ENCODE data around the gene OFD1.

Gene OFD1

GRCh38 chrX:13794417-13794816, 59.9 kb downstream of the OFD1 start:
- DNase-seq (ENCODE audit: low read depth): no peak

- no peak for DNase-seq (ENCODE audit: low read depth)
Observed at GRCh38 chrX:13797512-13797911, 63.0 kb downstream of the OFD1 start.

GRCh38 chrX:13798184-13798583, 63.6 kb downstream of the OFD1 start:
- DNase-seq (ENCODE audit: low read depth): no peak

GRCh38 chrX:13803116-13803515, 68.6 kb downstream of the OFD1 start:
- no peak for DNase-seq (ENCODE audit: low read depth)

- DNase-seq (ENCODE audit: low read depth): no peak
Observed at GRCh38 chrX:13805241-13805640, 70.7 kb downstream of the OFD1 start.

- DNase-seq (ENCODE audit: low read depth): no peak
Observed at GRCh38 chrX:13808293-13808692, 73.7 kb downstream of the OFD1 start.

GRCh38 chrX:13808865-13809264, 74.3 kb downstream of the OFD1 start:
- DNase-seq (ENCODE audit: low read depth): no peak

- no peak for DNase-seq (ENCODE audit: low read depth)
Observed at GRCh38 chrX:13815664-13816063, 81.1 kb downstream of the OFD1 start.

- no peak for DNase-seq (ENCODE audit: low read depth)
Observed at GRCh38 chrX:13816176-13816575, 81.6 kb downstream of the OFD1 start.

GRCh38 chrX:13816643-13817627, 82.4 kb downstream of the OFD1 start, which contains the start of gene GPM6B:
Gene GPM6B, minus strand, starts transcription at chrX:13817093. Its CDS starts 189 bp downstream, at chrX:13816904.
- no peak for DNase-seq (ENCODE audit: low read depth)
